KG1 (cell line): ENCODE results near the gene ROR2.

Source experiments
- DNase-seq: peaks from one replicate; lab custom pipeline; 2025; lab: John Stamatoyannopoulos, UW

ROR2 gene

DNA sequence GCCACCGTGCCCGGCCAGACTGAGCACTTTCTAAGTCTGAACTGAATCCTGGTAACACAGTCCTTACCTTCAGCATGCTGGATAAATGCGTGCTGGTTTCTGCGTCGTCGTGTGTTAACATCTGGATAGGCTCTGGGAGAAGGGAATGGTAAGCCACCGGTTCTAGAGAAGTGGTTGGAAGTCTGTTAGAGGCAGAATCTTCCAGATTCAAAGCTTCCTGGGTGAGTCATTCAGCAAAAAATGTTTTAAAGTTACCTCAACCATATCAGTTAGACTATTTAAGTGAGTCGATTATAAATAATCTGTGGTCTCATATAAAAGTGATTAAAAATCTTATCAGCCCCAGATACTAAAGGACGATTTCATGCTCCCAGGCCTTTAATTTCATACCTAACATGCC, 269.9 kb downstream of the ROR2 start:
- no peak for DNase-seq

DNA sequence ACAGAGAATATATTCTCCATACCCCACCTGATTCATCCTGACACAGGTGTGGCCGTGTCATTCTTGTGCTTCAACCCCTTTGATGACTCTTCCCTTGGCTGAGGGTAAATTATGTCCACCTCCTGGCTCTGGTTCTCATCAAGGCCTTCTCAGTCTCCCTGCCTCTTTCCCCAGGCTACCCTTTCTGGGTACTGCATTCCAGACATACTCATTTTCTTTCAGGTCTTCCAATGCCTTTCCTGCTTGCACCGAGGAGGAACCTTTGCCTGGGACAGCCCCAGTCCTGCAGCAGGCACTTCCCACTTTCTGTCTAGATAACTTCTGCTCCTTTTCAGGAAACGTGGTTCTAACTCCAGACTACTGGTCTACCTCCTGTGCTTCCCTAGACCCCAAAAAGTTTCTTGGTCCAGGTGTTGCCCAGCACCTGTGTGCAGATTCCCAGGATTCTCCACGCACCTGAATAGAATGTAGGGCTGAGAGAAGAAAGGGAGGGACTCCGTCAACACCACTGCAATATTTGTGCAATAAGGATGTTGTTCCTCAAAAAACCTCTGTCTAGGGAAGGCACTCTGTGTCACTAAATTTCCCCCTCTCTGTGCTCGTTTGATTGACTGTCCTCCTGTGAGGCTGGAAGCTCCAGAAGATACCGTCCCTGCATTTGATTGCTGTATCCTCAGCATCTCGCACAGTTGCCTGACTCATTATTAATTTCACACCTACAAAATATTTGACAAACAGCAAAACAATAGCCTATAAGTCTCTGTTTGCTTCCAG, 271.0 kb downstream of the ROR2 start:
- no peak for DNase-seq

DNA sequence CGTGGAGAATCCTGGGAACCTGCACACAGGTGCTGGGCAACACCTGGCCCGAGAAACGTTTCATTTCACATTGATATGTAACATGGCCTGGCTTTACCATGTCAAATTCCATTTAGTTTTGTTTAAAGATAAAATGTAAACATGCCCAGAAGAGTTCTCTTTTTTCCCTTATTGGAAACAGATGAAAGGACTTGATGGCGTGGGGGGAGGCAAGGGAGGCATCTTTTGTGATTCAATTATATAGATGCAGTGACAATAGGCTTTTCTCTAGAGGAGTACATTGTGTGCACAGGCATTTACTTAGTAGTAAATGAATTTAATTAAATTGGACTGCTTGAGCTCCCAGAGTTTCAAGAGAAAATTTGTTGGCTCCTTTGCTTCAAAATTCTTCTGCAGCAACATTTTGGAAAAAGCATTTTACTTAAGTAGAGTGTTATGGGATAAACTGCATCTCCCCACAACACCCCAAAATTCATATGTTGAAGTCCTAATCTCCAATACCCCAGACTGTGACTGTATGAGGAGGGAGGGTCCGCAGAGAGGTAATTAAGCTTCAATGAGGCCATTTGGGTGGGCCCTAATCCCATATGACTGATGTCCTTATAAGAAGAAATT, 272.1 kb downstream of the ROR2 start:
- DNase-seq: no peak

DNA sequence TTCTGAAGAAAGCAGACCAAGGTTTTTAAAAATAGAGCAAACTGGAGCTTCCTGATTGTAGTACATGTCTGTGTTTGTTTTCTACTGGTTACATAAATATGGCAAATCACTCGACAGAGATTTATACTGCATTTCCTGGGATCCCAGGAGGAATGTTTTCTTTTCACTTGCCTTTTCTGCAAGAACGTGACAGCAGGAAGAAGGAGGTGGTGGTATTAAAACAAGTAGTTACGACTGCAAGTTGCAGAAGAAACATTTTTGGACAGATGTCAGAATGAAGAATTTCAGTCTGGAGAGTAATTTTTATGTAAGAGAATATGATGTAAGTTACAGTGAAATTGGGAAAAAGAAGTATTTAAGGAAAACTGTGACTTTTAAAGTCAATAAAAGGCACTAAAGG, 272.7 kb downstream of the ROR2 start:
- DNase-seq: no peak

- no peak for DNase-seq
Measured at GRCh38 chr9:91676046-91676445, 274.0 kb downstream of the ROR2 start.

DNA sequence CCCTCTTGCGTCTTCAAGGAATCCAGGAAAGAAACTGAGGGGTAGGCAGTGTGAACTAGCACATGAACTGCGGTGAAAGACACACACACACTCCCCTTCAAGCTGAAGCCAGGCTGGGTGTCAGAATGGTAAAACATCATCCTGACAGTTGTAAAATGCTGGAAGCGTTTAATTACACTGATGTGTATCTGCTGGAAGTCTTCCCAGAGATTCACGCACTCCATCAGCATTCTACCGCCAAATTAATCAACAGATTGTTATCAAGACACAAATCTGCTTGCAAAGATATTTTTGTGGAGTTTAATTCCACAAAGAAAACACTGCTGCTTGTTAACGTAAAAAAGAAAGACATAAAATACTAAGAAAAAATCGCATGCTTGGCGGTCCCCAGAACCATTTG, 285.4 kb downstream of the ROR2 start:
- DNase-seq: no peak

DNA sequence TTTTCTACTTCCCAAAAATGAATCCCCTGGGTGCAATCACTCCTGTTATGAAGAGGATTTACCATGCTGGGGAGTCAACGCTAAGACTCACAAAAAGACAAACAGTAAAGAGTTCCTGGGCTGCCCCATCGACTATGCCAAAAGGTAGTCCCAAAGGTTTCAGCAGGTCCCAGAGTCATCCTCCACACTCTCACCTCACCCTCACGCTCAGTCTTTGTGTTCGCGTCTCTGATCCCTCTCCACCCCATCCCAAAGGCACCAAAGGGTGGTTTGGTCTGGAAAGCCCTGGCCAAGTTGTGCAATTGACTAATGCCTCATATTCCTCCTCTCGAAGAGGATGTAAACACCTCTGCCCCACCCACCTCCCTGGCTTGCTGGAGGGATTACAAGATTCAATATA, 286.2 kb downstream of the ROR2 start:
- DNase-seq: no peak

- DNase-seq: no peak
Measured at GRCh38 chr9:91661451-91661850, 288.6 kb downstream of the ROR2 start.

- DNase-seq: no peak
Measured at GRCh38 chr9:91660521-91660920, 289.5 kb downstream of the ROR2 start.

- no peak for DNase-seq
Measured at GRCh38 chr9:91659529-91660495, 290.2 kb downstream of the ROR2 start.

DNA sequence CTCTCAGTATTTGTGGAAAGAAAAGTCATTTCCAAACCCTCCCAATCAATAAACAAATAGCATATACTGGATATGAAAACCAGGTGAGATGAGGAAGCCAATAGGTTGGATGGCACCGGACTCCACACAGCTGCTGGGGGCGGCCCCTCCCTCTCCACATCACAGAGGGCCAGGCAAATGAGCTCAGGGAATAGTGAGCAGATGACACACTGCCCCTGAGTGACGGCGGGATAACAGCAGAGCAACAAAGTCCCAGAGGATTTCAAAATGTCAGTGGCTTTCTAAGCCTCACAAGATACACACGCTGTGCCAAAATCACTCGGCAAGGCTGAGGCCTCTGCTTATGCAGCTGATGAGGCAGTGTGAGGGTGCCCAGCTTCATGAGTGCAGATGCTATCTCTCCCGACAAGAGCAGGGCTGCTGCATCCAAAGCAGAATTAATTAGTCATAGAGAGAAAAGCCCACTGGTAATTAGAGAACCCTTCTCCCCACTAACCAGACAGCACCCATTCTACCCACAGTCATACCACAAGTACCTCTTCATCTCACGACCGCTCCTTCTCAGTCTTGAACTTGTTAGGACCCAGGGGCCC, 291.4 kb downstream of the ROR2 start:
- no peak for DNase-seq

GRCh38 chr9:91657501-91657900, 292.5 kb downstream of the ROR2 start:
- DNase-seq: no peak

- no peak for DNase-seq
Measured at GRCh38 chr9:91655658-91656057, 294.4 kb downstream of the ROR2 start.

- no peak for DNase-seq
Measured at GRCh38 chr9:91655215-91655614, 294.8 kb downstream of the ROR2 start.

DNA sequence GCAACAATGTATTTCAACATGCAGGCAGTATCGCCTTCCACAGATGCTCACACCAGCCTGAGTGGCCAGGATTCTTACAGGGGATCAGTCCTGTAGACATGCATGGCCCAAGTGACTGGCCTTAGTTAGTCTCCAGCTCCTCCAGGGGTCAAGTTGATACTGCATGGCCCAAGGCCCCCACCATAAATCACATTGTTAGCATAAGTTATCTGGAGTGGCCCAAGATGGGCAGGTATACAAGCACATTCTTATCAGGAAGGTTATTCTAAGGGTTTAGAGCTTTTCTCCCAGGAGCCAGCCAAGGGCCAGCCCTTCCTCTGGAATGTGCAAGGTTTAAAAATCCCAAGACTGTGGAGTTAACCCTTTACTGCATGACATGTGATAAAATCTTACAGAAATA, 295.5 kb downstream of the ROR2 start:
- no peak for DNase-seq

- no peak for DNase-seq
Measured at GRCh38 chr9:91647371-91647770, 302.7 kb downstream of the ROR2 start.

- no peak for DNase-seq
Measured at GRCh38 chr9:91646702-91647101, 303.3 kb downstream of the ROR2 start.

DNA sequence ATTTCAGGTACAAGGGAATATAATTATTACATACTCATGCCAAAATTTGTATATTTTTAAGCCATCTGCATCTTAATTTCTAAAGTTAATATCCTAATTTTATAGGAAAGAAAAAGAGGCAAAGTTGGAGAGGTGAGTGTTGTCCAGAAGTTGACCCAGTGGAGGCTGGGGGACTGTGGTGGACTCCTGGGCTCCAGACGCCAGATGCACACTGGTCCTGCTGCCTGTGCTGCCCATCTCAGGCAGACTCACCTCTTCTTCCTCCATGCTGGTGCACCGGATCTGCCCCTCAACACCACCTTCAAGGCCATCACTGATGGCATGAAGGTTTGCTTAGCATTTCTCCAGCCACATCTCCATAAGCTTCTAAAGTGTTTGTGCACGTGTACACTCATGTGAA, 305.6 kb downstream of the ROR2 start:
- DNase-seq: no peak

GRCh38 chr9:91643481-91644077, 306.4 kb downstream of the ROR2 start:
- DNase-seq: no peak

- no peak for DNase-seq
Measured at GRCh38 chr9:91642771-91643170, 307.3 kb downstream of the ROR2 start.

- DNase-seq: no peak
Measured at GRCh38 chr9:91640428-91640827, 309.6 kb downstream of the ROR2 start.

DNA sequence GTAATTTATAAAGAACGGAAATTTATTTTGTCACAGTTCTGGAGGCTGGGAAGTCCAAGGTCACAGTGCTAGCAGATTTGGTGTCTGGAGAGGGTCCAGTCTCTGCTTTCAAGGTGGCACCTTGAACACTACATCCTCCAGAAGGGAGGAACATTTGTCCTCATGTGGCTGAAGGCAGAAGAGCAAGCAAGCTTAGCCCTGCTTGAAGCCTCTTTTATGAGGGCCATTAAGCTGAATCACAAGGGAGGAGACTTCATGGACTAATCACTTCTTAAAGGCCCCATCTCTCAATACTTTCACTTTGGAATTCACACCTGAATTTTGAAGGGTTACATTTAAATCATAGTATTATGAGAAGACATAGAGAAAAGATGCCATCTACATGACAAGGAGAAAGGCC, 311.0 kb downstream of the ROR2 start:
- no peak for DNase-seq
